Measurements from ENCODE around the gene RHBDL1. TPM values are rescaled to one million over a fixed set of nuclear protein-coding genes. Genes with fewer than 3 reads are reported as not detected.

Gene RHBDL1
- total and polyA plus RNA-seq, 2 donors (not counting 3 experiments of a cell fraction or from before 2014, with no cell fraction given) = 1.1 to 1.8 TPM

DNA sequence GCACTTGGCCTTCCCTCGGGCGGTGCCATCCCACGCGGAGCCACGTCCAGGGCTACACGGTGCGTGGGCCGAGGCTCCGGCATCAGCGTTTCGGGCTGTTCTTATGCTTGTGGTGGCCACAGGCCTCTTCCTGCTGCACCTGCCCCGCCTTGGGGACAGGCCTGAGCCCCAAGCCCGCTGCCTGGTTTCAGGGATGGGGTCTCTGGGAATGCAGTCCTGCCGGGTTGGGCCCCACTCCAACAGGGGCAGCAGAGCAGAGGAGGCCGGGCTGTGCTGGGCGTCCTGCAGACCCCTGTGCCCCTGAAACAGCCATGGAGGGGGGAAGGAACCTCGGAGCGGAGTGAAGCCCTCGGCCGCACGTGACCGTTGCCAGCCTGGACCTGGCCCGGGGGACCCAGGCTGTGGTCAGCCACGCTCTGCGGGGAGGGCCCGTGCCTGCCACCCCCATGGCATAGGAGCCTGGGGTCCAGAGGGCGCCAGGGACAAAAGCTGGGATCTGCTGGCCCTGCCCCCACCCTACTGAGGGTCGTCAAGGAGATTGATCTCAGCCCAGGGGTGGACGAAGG, 45.1 kb upstream of the RHBDL1 start:
- Histone ChIP-seq H3K27ac (ENCODE audit: insufficient read depth, low read depth, low read length) (no peak overlapping the region), H3K9me1 (replicated peaks; ENCODE audit: control insufficient read depth, extremely low read depth, insufficient read depth, low read length) (no peaks in the 10 kb centered on the region), H3K4me1 (ENCODE audit: control insufficient read depth, extremely low read depth, insufficient read depth, low read length) (peaks cover 6% of the 10 kb centered on the region), H3K27me3 (ENCODE audit: control insufficient read depth in 2 of 2, insufficient read depth in 2 of 2, low read length in 2 of 2) (no peaks in the 10 kb centered on the region), H3K36me3 (ENCODE audit: control insufficient read depth in 2 of 2, extremely low read depth in 1 of 2, insufficient read depth in 2 of 2, low read length in 2 of 2) (peaks cover 0 to 5% of the 10 kb centered on the region in 2 experiments), H3K4me3 (replicated peaks in 1 of 3; ENCODE audit: insufficient read depth in 1 of 3, low read depth in 1 of 3, low read length in 3 of 3) (no peak overlapping the region), H2AFZ (ENCODE audit: low read depth, low read length) (no peak overlapping the region), H3K9me3 (replicated peaks; ENCODE audit: control insufficient read depth, insufficient read depth, low read length) (no peaks in the 10 kb centered on the region), H3K4me2 (ENCODE audit: insufficient read depth, low read length) (no peak overlapping the region), H3K79me2 (ENCODE audit: control insufficient read depth, insufficient read depth, low read length) (peaks cover 6% of the 10 kb centered on the region), H4K20me1 (replicated peaks; ENCODE audit: control insufficient read depth, extremely low read depth, insufficient read depth, low read length) (no peaks in the 10 kb centered on the region), H3K9ac (replicated peaks; ENCODE audit: extremely low read depth, insufficient read depth, low read length) (no peak overlapping the region)
- TF ChIP-seq, protein P1, sequence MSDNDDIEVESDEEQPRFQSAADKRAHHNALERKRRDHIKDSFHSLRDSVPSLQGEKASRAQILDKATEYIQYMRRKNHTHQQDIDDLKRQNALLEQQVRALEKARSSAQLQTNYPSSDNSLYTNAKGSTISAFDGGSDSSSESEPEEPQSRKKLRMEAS (IDR thresholded peaks at IDR 0.05; ENCODE audit: insufficient read depth, insufficient read length) = no peak
- TF ChIP-seq EZH2 (IDR thresholded peaks at IDR 0.05; ENCODE audit: borderline replicate concordance, low read depth, low read length, severe bottlenecking) (no peak), JUN (IDR thresholded peaks at IDR 0.05; ENCODE audit: borderline replicate concordance, insufficient read depth, insufficient read length, low read depth) (no peak), MYC (IDR thresholded peaks at IDR 0.05; ENCODE audit: low read depth, low read length) (no peak), FOS (IDR thresholded peaks at IDR 0.05; ENCODE audit: borderline replicate concordance, insufficient read depth, low read length) (no peak), POLR2A (IDR thresholded peaks at IDR 0.05; ENCODE audit: low read depth, low read length) (no peak), GATA2 (IDR thresholded peaks at IDR 0.05; ENCODE audit: insufficient read depth, insufficient read length, low read depth, low read length) (no peak), POLR2AphosphoS5 (IDR thresholded peaks at IDR 0.05; ENCODE audit: insufficient read depth, low read depth, low read length) (no peak)
- TF ChIP-seq, protein P2, sequence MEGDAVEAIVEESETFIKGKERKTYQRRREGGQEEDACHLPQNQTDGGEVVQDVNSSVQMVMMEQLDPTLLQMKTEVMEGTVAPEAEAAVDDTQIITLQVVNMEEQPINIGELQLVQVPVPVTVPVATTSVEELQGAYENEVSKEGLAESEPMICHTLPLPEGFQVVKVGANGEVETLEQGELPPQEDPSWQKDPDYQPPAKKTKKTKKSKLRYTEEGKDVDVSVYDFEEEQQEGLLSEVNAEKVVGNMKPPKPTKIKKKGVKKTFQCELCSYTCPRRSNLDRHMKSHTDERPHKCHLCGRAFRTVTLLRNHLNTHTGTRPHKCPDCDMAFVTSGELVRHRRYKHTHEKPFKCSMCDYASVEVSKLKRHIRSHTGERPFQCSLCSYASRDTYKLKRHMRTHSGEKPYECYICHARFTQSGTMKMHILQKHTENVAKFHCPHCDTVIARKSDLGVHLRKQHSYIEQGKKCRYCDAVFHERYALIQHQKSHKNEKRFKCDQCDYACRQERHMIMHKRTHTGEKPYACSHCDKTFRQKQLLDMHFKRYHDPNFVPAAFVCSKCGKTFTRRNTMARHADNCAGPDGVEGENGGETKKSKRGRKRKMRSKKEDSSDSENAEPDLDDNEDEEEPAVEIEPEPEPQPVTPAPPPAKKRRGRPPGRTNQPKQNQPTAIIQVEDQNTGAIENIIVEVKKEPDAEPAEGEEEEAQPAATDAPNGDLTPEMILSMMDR (IDR thresholded peaks at IDR 0.05; ENCODE audit: extremely low read depth in 1 of 2, insufficient read depth in 1 of 2, low read depth in 1 of 2, low read length in 2 of 2) = no peak
- no TSS peak for BruUV-seq (replicated peaks)
- intact Hi-C loops (cut with micrococcal nuclease) = no loop called here
- ChIA-PET CTCF (no interaction called here), POLR2A (no interaction called here)
- dilution Hi-C loops (cut with MboI; ENCODE audit: extremely low pct_ligation_motif_present, low sequenced_read_pairs) = no loop called here
- FAIRE-seq = no peak
- no peak for DNase-seq (ENCODE audit: low read depth, low spot score)

Measured in endothelial cell of umbilical vein (primary cell).